Endothelial cell (in vitro differentiated cells): ENCODE results near the gene TPRA1. TPM values are rescaled to one million over a fixed set of nuclear protein-coding genes. Genes with fewer than 3 reads are reported as not detected.
A peak's percentile ranks its signal among the peaks of the same experiment; 100 is the strongest.

Source experiments
- DNase-seq: peaks from one replicate; pipeline ENCODE4 v3.0.0; 2021; ENCODE audit warnings: low spot score
- H3K27ac Mint-ChIP-seq: one replicate; pipeline ENCODE4 v1.8.0; 2021; ENCODE audit warnings: mixed read lengths, inconsistent platforms; ENCODE audit not compliant: unreplicated experiment
- H3K27me3 Mint-ChIP-seq: one replicate; pipeline ENCODE4 v1.8.0; 2021; ENCODE audit warnings: mild to moderate bottlenecking, moderate library complexity, mixed read lengths, inconsistent platforms; ENCODE audit not compliant: unreplicated experiment
- H3K36me3 Mint-ChIP-seq: one replicate; pipeline ENCODE4 v1.8.0; 2021; ENCODE audit warnings: mild to moderate bottlenecking, low read depth, mixed read lengths, inconsistent platforms; ENCODE audit not compliant: unreplicated experiment
- H3K4me1 Mint-ChIP-seq: one replicate; pipeline ENCODE4 v1.8.0; 2021; ENCODE audit warnings: mild to moderate bottlenecking, mixed read lengths, inconsistent platforms; ENCODE audit not compliant: unreplicated experiment
- H3K4me3 Mint-ChIP-seq: one replicate; pipeline ENCODE4 v1.8.0; 2021; ENCODE audit warnings: mild to moderate bottlenecking, mixed read lengths, inconsistent platforms; ENCODE audit not compliant: unreplicated experiment
- H3K9me3 Mint-ChIP-seq: one replicate; pipeline ENCODE4 v1.8.0; 2021; ENCODE audit warnings: mixed read lengths, inconsistent platforms; ENCODE audit not compliant: unreplicated experiment
- total RNA-seq: library from RNA; stranded (reverse); fragmentation: NEBNext Ultra II Directional; extraction: Animal tissue kit (Norgen Biotek cat#: 25700); gene quantifications from one replicate; pipeline ENCODE4 v1.2.1, GENCODE V29; 2021; ENCODE audit not compliant: unreplicated experiment
- TF ChIP-seq, protein P1 (sequence below): fragments of 200-600 bp; sonication (generic); IDR thresholded peaks from one replicate; pipeline ENCODE4 v1.5.0; 2021; ENCODE audit warnings: antibody characterized with exemption; ENCODE audit not compliant: unreplicated experiment

TPRA1 gene
- total RNA-seq, 1 donor from 2014 or later, result 36.9 TPM

DNA sequence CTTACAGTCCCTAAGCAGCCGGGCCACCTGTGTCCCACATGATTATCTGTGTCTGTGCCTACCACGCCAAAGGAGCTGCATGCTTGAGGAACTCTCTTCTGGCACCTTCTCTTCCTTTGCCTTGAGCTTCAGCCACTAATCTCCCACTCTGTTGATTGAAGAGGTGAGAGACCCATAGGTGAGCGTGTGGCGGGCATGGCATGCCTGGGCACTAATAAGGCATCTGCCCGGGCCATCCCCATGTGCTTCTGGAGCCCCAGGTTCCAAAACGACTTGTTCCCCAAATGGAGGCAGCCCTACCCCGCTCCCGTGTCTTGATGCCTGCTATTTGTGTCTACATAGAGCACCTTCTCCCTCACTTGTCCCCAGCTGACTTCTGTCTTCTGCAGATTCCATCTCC lies 20.7 kb upstream of the TPRA1 start:
- Mint-ChIP-seq H3K9me3 (no peaks in the 10 kb centered on the region), H3K36me3 (peaks cover 44% of the 10 kb centered on the region), H3K4me1 (peaks cover 54% of the 10 kb centered on the region), H3K4me3 (no peak overlapping the region), H3K27ac (no peak overlapping the region), H3K27me3 (peaks cover 9% of the 10 kb centered on the region)
- TF ChIP-seq, protein P1, sequence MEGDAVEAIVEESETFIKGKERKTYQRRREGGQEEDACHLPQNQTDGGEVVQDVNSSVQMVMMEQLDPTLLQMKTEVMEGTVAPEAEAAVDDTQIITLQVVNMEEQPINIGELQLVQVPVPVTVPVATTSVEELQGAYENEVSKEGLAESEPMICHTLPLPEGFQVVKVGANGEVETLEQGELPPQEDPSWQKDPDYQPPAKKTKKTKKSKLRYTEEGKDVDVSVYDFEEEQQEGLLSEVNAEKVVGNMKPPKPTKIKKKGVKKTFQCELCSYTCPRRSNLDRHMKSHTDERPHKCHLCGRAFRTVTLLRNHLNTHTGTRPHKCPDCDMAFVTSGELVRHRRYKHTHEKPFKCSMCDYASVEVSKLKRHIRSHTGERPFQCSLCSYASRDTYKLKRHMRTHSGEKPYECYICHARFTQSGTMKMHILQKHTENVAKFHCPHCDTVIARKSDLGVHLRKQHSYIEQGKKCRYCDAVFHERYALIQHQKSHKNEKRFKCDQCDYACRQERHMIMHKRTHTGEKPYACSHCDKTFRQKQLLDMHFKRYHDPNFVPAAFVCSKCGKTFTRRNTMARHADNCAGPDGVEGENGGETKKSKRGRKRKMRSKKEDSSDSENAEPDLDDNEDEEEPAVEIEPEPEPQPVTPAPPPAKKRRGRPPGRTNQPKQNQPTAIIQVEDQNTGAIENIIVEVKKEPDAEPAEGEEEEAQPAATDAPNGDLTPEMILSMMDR, result no peak
- DNase-seq, result no peak

GRCh38 chr3:127610105-127610504 lies 19.6 kb upstream of the TPRA1 start:
- peaks cover 47% of the 10 kb centered on the region for H3K36me3 Mint-ChIP-seq
- H3K4me3 Mint-ChIP-seq, result no peak overlapping the region
- no peak for DNase-seq
- TF ChIP-seq, protein P1, result no peak
- H3K4me1 Mint-ChIP-seq, result peaks cover 48% of the 10 kb centered on the region
- no peak overlapping the region for H3K27ac Mint-ChIP-seq
- peaks cover 6% of the 10 kb centered on the region for H3K27me3 Mint-ChIP-seq
- H3K9me3 Mint-ChIP-seq, result no peaks in the 10 kb centered on the region

- TF ChIP-seq, protein P1, result no peak
- Mint-ChIP-seq H3K9me3 (no peaks in the 10 kb centered on the region), H3K36me3 (peaks cover 47% of the 10 kb centered on the region), H3K27me3 (peaks cover 6% of the 10 kb centered on the region), H3K4me3 (peak overlapping the region; percentile 33), H3K27ac (no peak overlapping the region), H3K4me1 (peaks cover 40% of the 10 kb centered on the region)
- DNase-seq, result no peak
Observed at GRCh38 chr3:127608362-127608718, 17.8 kb upstream of the TPRA1 start.

- H3K9me3 Mint-ChIP-seq, result no peaks in the 10 kb centered on the region
- DNase-seq, result no peak
- H3K4me3 Mint-ChIP-seq, result peak overlapping the region; percentile 33
- H3K4me1 Mint-ChIP-seq, result peaks cover 35% of the 10 kb centered on the region
- peaks cover 47% of the 10 kb centered on the region for H3K36me3 Mint-ChIP-seq
- TF ChIP-seq, protein P1, result no peak
- no peak overlapping the region for H3K27ac Mint-ChIP-seq
- H3K27me3 Mint-ChIP-seq, result peaks cover 6% of the 10 kb centered on the region
Observed at GRCh38 chr3:127607675-127608361, 17.3 kb upstream of the TPRA1 start.

GRCh38 chr3:127606981-127607595 lies 16.6 kb upstream of the TPRA1 start:
- Mint-ChIP-seq H3K27me3 (peaks cover 6% of the 10 kb centered on the region), H3K9me3 (no peaks in the 10 kb centered on the region), H3K27ac (no peak overlapping the region), H3K4me1 (peaks cover 27% of the 10 kb centered on the region), H3K36me3 (peaks cover 44% of the 10 kb centered on the region), H3K4me3 (no peak overlapping the region)
- no peak for DNase-seq
- TF ChIP-seq, protein P1, result no peak
